D341Med (cell line): ENCODE data around the gene RBM10.

Experiments
- DNase-seq: peaks from one replicate; pipeline ENCODE4 v3.0.0; 2012; ENCODE audit warnings: low spot score

RBM10 gene

DNA sequence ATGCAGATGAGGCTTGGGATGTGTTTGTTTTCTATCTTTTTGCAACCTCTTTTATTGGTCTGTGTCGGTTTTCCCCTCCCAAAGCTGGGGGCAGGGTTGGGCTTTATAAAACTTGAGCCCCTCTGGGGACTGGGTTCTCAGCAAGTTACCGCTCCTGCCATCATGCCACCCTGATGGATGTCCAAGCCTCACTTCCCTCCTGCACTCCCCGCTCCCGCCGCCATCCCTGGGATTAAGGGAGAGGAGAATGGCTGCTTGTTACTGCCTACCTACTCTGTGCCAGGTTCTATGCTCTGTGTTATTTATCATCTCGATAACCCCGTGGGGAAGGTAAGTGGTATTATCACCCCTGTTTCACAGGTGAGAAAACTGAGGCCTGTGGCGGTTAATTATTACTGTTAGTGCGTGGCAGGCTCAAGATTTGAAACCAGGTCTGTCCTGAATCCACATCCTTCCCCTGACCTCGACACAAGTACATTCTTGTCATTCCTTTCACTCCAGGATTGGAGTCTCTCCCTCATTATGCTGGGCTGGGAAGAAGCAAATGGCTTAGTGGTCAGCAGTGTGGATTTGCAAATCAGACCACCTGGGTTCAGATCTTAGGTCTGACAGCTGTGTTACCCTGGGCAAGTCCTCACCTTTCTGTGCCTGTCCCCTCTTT, 53.1 kb downstream of the RBM10 start:
- DNase-seq = no peak

DNA sequence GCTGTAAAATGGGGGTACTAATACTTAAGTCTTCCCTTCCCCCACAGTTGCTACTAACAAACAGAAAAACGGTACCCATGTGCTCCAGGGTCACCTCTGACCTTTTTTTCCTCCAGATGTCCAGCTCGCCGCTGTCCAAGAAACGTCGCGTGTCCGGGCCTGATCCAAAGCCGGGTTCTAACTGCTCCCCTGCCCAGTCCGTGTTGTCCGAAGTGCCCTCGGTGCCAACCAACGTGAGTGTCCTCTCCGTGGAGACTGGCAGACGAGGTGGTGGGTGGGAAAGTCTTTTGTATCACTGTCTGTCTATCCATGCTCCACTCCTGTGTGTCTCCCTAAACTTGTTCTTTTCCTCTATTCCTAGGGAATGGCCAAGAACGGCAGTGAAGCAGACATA, 53.7 kb downstream of the RBM10 start:
- no peak for DNase-seq

DNA sequence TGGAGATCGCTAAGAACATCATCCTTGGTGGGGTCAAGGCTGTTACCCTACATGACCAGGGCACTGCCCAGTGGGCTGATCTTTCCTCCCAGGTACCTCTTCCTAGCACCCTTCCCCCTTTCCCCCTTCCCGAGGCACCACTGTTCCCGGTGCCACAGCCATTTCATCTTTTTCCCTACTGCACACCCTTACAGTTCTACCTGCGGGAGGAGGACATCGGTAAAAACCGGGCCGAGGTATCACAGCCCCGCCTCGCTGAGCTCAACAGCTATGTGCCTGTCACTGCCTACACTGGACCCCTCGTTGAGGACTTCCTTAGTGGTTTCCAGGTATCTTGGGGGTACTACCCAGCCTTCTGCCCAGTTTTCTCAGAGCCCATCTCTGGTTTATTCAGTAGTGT, 54.3 kb downstream of the RBM10 start:
- no peak for DNase-seq

DNA sequence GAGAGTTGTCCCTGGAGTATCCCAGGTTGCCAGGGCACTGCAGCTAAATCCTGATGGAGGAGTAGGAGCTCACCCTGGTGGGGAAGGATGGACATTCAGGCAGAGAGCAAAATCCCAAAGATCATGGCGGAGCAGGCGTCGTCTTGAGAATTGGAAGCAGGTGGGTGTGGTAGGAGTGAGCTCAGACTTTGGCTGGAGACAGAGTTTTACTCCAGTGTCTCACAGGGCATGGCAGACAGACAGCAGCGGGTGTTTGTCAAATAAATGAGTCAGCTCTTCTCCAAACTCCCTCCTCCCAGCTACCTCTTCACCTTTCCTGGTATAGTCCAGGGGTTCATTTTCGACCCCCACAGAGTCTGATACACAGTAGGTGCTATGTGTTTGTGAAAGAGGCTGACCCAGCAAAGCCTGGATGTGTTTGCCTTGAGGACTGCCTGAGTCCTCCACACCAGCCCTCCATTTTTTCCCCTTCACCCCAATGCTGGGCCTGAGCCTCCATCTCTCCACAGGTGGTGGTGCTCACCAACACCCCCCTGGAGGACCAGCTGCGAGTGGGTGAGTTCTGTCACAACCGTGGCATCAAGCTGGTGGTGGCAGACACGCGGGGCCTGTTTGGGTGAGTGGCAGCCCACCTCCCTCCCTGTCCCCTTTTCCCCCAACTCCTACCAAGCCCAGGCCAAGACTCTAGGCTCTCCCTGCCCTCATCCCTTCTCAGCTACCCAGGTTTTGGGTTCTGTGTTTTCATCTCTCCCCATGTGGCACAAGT, 55.5 kb downstream of the RBM10 start:
- DNase-seq = no peak

DNA sequence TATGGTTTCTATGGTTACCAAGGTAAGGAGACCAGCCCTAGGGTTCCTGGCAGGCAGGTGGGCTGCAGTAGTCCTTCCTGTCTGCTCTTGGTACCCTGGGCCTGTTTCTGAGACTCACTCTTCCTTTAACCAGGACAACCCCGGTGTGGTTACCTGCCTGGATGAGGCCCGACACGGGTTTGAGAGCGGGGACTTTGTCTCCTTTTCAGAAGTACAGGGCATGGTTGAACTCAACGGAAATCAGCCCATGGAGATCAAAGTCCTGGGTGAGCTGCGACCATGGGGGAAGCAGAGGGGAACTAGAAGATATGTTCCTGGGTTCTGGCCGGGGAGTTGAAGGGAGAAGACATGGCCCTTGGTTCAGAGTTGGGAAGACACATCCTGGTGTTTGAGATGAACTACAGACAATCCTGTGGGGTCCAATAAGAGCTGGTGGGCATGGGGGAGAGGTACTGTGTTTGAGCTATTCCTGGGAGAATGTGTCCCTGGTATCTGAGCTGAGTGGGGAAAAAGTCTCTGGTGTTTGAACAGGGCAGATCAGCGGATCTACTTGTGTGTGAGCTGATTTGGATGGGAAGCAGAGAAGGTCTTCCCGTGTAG, 56.4 kb downstream of the RBM10 start:
- DNase-seq = no peak

DNA sequence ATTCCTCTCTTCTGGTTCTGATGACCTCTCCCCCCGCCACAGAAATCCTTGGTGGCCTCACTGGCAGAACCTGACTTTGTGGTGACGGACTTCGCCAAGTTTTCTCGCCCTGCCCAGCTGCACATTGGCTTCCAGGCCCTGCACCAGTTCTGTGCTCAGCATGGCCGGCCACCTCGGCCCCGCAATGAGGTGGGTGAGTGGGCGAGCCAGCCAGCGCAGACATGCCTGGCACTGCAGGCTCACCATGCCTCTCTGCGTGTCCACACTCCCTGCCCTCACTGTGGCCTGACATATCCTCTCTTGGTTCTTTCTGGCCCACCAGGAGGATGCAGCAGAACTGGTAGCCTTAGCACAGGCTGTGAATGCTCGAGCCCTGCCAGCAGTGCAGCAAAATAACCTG, 57.3 kb downstream of the RBM10 start:
- no peak for DNase-seq

DNA sequence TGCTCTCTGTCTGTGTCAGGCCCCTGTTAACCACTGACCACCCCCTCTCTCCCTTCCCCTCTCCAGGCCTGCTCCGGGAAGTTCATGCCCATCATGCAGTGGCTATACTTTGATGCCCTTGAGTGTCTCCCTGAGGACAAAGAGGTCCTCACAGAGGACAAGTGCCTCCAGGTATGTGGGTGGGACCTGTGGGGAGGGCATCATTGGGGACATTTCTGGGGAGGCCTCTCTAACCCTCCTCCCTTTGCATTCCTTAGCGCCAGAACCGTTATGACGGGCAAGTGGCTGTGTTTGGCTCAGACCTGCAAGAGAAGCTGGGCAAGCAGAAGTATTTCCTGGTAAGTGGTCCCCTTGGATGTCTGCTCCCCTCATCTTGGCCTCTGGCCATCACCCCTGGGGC, 57.9 kb downstream of the RBM10 start:
- DNase-seq = no peak

DNA sequence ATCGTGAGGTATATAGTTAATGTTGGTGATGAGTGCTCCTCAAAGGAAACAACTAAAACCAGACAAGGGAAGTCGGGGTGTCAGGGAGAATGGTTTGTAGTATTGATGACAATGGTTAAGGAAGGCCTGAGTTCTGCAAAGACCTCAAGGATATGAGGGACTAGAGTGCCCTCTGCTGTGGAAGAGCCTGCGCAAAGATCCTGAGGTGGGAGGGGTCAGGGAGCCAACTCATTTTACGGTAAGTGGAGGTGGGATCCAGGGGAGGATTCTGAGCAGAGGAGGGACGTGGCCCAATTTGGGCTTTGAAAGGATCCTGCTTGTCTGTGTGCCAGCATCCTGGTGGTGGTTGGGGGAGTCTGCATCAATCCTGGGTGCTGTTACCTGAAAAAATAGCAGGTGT, 59.9 kb downstream of the RBM10 start:
- DNase-seq = no peak

DNA sequence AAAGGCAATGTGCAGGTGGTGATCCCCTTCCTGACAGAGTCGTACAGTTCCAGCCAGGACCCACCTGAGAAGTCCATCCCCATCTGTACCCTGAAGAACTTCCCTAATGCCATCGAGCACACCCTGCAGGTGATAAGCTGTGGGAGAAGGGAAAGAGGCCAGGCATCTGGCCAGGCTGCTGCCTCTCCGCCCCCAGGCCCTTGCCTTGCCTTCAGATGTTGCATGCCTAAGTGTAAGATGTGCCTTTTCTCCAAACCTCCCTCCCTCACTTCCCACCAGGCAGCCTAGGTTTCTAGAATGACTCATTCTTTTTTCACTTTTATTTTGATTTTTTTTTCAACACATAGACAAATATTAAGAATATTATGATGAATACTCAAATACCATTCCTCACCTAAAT, 61.3 kb downstream of the RBM10 start:
- no peak for DNase-seq

DNA sequence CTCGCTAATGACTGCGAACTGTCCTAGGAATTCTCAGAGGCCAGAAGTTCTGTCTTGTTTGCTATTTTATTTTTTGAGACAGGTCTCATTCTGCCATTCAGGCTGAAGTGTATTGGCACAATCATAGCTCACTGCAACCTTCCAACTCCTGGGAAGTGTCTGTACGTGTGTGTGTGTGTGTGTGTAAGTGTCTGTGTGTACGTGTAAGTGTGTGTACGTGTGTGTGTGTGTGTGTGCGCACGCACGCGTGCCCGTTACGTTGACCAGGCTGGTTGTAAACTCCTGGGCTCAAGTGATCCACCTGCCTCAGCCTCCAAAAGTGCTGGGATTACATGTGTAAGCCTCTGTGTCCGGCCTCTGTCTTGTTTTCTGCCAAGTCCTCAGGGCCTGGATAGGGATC, 63.1 kb downstream of the RBM10 start:
- DNase-seq = no peak

DNA sequence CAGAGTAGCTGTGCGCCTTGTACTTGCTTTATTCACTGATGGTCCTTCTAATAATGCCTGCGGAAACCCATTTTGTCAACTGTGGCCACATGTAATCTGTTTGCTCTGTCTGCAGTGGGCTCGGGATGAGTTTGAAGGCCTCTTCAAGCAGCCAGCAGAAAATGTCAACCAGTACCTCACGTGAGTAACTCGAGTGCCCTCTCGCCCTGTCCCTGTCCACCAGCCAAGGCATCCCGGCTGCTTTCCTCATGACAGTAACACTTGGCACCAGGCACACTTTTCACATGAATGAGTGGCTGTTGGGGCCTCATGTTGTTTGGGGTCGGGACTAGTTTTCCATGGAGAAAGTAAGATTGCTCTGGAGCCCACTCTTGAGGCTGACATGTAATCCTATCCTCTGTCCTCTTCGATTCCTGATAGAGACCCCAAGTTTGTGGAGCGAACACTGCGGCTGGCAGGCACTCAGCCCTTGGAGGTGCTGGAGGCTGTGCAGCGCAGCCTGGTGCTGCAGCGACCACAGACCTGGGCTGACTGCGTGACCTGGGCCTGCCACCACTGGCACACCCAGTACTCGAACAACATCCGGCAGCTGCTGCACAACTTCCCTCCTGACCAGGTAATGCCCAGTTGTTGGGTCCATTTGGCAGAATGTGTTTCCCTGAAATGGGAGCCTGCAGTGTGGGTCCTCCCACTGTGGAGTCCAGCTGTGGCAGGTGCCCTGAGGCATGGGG, 64.7 kb downstream of the RBM10 start:
- no peak for DNase-seq

DNA sequence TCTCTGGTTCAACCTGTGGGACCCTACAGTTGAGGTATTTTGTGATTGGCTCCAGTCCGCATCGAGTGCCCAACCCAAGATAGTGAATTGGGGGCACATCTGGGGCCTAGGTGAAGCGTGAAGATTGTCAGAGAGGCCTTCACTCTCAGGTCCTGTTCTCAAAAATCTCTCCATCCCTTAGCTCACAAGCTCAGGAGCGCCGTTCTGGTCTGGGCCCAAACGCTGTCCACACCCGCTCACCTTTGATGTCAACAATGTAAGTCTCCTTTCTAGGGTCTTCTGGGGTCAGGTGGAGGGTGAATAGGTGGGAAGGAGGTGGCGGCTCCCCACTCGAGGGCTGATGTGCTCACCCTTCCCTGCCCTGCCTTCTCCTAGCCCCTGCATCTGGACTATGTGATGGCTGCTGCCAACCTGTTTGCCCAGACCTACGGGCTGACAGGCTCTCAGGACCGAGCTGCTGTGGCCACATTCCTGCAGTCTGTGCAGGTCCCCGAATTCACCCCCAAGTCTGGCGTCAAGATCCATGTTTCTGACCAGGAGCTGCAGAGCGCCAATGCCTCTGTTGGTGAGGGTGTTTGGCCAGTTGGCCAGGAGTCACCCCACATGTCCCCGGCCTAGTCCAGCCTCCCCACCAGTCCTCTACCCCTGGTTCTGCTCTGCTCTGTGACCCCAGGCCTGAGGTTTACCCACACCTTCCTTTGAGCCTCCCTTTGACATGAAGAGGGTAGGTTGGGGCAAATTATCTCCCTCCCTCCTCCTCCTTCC, 65.8 kb downstream of the RBM10 start:
- DNase-seq = no peak

DNA sequence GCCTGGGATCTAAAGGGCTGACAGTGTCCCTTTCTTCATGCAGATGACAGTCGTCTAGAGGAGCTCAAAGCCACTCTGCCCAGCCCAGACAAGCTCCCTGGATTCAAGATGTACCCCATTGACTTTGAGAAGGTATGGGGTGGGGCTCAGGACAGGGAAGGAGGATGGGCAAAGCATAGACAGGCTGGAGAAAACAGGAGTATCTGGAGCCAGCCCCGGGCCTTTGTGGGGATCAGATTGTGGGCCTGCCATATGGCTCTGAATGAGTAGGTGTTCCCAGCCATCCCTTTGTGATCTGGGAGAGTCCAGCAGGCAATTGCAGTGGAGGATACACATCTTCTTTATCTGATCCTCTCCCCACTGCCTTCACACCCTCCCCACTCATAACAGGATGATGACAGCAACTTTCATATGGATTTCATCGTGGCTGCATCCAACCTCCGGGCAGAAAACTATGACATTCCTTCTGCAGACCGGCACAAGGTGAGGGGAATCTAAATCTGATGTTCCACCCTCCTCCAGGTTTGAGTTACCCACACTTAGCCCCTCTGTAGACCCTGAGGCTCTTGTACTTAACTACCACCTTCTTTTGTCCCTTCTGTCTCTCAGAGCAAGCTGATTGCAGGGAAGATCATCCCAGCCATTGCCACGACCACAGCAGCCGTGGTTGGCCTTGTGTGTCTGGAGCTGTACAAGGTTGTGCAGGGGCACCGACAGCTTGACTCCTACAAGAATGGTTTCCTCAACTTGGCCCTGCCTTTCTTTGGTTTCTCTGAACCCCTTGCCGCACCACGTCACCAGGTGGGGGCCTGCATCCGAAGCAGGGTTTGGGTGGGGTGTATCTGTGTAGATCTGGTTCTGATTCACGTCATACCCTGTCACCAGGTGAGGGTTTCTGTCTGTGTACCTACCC, 67.6 kb downstream of the RBM10 start:
- DNase-seq = no peak

DNA sequence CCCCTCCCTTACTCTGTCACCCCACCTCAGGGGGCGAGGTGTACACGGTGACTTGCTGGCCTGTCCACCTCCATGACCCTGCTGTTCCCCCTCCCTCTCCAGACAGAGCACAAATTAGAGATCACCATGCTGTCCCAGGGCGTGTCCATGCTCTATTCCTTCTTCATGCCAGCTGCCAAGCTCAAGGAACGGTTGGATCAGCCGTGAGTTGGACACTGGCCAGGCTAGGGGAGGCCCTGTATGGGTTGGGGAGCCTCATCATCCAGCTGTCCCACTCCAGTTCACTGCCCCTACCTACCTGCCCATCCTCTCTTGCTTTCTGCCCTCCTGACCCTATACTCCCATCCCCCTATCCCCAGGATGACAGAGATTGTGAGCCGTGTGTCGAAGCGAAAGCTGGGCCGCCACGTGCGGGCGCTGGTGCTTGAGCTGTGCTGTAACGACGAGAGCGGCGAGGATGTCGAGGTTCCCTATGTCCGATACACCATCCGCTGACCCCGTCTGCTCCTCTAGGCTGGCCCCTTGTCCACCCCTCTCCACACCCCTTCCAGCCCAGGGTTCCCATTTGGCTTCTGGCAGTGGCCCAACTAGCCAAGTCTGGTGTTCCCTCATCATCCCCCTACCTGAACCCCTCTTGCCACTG, 69.5 kb downstream of the RBM10 start:
- no peak for DNase-seq

DNA sequence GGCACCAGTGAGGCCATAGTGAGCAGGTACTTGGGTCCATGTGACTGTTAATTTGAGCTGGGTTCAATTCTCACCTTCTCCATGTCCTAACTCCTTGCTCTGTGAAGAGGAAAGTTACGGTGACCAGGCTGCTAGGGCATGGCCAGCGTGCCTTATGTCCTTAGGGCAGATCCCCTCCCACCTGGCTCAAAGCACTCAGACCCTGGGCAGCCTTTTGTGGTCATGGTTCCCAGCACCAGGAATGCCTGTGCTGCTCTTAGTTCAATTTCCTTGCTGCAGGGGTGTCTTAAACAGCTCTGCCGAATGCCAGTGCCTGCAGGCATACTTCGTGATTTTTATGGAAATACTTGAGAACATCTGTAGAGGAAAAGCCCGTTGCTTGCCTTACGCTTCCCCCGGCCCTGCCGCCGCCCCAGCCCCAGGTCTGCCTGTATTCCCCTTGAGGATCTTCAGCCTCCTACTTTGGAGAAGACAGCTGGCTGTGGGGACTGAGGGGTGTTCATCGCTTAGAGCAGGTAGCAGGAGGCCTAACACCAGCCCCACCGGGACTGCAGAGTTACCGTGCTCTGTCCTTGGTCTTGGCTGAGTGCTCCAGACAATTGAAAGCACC, 70.4 kb downstream of the RBM10 start:
- DNase-seq = no peak

DNA sequence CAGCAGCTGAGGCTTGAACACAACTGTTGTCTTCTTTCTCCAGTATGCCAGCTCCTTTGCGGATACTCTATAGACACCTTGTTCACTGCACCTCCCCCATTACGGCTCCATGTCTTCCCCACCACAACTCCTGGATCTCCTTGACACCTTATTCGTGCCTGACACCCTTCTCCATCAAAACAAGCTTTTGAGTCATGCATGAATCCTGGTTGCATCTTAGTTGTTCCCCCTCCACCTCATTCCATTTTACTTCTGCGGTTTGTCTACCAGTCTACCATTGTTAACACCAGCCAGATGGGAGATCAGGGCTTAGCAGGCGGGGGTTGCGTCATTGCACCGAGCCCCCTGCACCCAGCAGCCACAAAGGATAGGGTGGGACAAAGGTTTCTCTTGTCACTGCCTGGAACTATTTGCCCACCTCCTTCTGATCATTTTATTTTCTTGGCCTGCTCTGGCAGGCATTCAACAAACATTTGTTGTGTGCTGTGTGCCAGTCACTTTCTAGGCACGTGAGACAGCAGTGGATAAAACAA, 71.4 kb downstream of the RBM10 start:
- peak; percentile 48 for DNase-seq

DNA sequence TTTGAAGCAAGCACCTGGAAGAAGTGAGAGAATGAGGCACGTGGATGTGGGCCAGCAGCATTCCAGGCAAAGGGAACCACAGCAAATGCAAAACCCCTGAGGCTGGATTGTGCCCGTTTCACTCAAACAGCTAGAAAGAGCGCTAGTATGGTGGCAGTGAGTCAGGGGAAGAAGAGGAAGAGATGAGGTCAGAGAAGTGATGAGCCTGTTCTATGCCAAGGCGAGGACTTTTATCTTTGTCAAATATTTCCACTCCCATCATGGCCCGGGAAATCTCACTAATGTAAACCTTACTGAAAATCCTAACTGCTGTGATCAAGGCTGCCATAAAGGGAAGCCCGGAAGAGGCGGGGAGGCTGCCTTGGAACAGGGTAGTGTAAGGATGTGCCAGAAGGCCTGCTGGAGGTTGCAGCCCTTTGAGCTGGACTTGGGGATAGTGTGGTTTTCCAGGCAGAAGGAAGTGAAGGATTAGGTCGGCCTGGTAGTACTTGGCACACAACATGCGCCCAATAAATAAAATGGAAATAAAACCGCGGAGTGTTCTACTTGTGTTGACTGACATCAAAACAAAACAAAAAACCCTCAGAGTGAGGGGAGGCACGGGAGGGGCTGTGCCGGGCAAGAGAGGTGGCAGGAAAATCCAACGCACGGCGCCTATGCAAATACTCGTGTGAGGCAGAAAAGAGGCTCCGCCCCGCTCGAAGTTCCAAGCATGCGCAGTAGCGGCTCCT, 72.3 kb downstream of the RBM10 start:
- DNase-seq = no peak

DNA sequence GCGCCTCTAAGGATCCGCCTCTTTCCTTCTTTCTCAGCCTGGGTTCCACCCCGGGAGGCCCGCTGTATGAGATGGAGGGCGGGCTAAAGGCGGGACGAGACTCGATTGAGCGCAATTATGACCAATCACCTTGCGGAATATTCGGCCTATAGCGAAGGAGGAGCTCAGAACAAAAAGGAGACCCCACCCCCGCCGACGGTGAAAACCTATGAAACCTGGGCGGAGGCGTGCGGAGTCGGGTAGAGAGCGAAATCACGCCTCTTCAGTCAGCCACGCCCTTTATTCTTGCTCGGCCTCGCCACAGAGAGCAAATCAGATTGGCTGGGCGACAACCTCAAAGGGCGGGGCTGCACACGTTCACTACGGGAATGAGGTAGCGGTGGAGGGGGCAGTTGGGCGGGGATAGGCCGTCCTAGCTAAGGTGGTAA, 72.8 kb downstream of the RBM10 start:
- DNase-seq = peak; percentile 88

DNA sequence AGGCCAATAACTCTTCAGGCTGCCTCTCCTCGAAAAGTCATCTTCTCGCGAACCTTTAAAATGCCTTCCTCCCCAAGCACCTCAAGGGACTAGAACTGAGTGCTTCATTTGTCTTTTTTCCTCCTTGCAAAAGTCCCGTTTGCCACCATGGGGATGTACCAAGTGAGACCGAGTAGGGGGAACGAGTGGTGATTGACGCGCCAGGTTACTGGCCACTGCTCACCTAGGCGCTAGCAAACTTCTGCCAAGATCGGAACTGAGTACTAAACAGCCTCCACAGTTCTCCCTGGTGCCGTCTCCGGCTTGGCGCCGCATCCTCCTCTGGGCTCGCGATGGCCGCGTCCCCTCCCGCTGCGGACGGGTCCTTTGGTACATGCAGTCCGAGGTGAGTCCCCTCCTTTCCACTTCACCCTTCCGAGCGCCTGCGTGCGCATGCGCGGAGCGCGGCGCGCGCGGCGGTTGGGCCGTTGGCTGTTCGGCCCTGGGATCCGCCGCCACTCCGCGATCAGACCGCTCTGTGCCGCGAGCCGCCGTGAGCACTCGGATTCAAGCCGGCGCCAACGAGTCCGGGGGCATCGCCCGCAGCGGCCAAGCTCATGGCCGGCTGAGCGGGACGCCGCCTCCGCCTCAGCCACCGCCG, 73.4 kb downstream of the RBM10 start, which contains the start of gene CDK16:
TSS of gene CDK16 (plus strand) at position 402 of the 640 bp plus-strand sequence. CDS start 4,877 bp downstream, outside the sequence.
- peak; percentile 86 for DNase-seq
